OCI-LY1 (cell line): Measurements from ENCODE around the gene ARFGEF2.

Experiments used
- H2AFZ ChIP-seq: fragments of 200-600 bp; sonication (generic), shearing (Covaris generic); 2 replicates; pipeline ENCODE4 v1.6.0; 2014; ENCODE audit warnings: antibody characterized with exemption, mild to moderate bottlenecking, low read length
- H3F3A ChIP-seq: fragments of 200-600 bp; sonication (generic), shearing (Covaris generic); 2 replicates; pipeline ENCODE4 v1.6.0; 2014; ENCODE audit warnings: mild to moderate bottlenecking, antibody characterized with exemption, low read length, moderate library complexity; ENCODE audit not compliant: insufficient read depth
- H3K27ac ChIP-seq: fragments of 200-600 bp; sonication (generic); 2 replicates; pipeline ENCODE4 v1.5.1; 2014; ENCODE audit warnings: low read length, mixed run types, mild to moderate bottlenecking, low read depth; ENCODE audit not compliant: poor library complexity, severe bottlenecking
- H3K27me3 ChIP-seq: fragments of 200-600 bp; sonication (generic); 2 replicates; pipeline ENCODE4 v1.6.0; 2014; ENCODE audit warnings: antibody characterized with exemption, mild to moderate bottlenecking, low read length, moderate library complexity; ENCODE audit not compliant: insufficient read depth
- H3K36me3 ChIP-seq: fragments of 200-600 bp; sonication (generic); 2 replicates; pipeline ENCODE4 v1.6.1; 2014; ENCODE audit warnings: mild to moderate bottlenecking, antibody characterized with exemption, low read length, moderate library complexity, mixed read lengths; ENCODE audit not compliant: insufficient read depth
- H3K4me1 ChIP-seq: fragments of 200-600 bp; sonication (generic); 2 replicates; pipeline ENCODE4 v1.5.1; 2014; ENCODE audit warnings: mild to moderate bottlenecking, low read length, moderate library complexity; ENCODE audit not compliant: insufficient read depth, severe bottlenecking
- H3K4me2 ChIP-seq: fragments of 200-600 bp; sonication (generic), shearing (Covaris generic); 2 replicates; pipeline ENCODE4 v1.6.1; 2014; ENCODE audit warnings: low read length
- H3K4me3 ChIP-seq: fragments of 200-600 bp; sonication (generic); 2 replicates; pipeline ENCODE4 v1.5.1; 2014; ENCODE audit warnings: low read length, low read depth, mild to moderate bottlenecking, mixed read lengths; ENCODE audit not compliant: poor library complexity, severe bottlenecking
- H3K79me2 ChIP-seq: fragments of 200-600 bp; shearing (Covaris generic); 2 replicates; pipeline ENCODE4 v1.6.1; 2016; ENCODE audit warnings: mixed run types, low read length, mixed read lengths; ENCODE audit not compliant: insufficient read depth
- H3K9ac ChIP-seq: fragments of 200-600 bp; sonication (generic), shearing (Covaris generic); 2 replicates; pipeline ENCODE4 v1.6.1; 2014; ENCODE audit warnings: mild to moderate bottlenecking, low read length, mixed read lengths
- H3K9me2 ChIP-seq: fragments of 200-600 bp; sonication (generic), shearing (Covaris generic); 2 replicates; pipeline ENCODE4 v1.6.1; 2014; ENCODE audit warnings: low read depth, mild to moderate bottlenecking, low read length, mixed read lengths
- H3K9me3 ChIP-seq: fragments of 200-600 bp; shearing (Covaris generic); 2 replicates; pipeline ENCODE4 v1.6.1; 2014; ENCODE audit warnings: low read length, mixed read lengths
- H4K20me1 ChIP-seq: fragments of 200-600 bp; sonication (generic), shearing (Covaris generic); 2 replicates; pipeline ENCODE4 v1.6.0; 2016; ENCODE audit warnings: mild to moderate bottlenecking, low read length; ENCODE audit not compliant: insufficient read depth
- EZH2 ChIP-seq: fragments of 200-600 bp; sonication (generic), shearing (Covaris generic); IDR thresholded peaks from 2 replicates; pipeline ENCODE4 v1.8.0; 2017; ENCODE audit warnings: borderline replicate concordance, mixed run types, mild to moderate bottlenecking, antibody characterized with exemption, low read length, moderate library complexity, mixed read lengths
- TF ChIP-seq, protein P1 (sequence below): fragments of 200-600 bp; sonication (generic), shearing (Covaris generic); IDR thresholded peaks from 2 replicates; pipeline ENCODE4 v1.5.1; 2017; ENCODE audit warnings: mild to moderate bottlenecking, antibody characterized with exemption, low read length, moderate library complexity, mixed read lengths

Gene ARFGEF2

DNA sequence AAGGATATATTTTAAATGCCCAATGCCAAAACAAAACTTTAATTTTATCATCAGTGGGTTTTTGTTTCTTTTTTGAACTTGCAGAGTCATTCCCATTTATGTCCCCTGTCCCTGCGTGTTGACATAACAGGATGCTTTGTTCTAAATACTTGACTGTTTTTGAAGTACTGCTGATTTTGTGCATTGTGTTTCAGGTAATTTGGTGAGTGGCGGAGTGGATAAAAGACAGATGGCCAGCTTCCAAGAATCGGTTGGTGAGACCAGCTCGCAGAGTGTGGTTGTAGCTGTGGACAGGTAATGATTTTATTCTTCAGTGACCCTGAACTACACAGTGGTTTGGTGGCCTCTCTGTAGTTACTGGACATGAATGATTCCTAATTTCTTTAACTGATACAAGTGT lies 74.1 kb downstream of the ARFGEF2 start:
- Histone ChIP-seq H4K20me1 (no peaks in the 10 kb centered on the region), H3K79me2 (no peaks in the 10 kb centered on the region), H3K9ac (no peak overlapping the region), H3K27ac (no peak overlapping the region), H3K9me3 (no peaks in the 10 kb centered on the region), H3K4me2 (no peak overlapping the region), H2AFZ (no peak overlapping the region), H3F3A (no peaks in the 10 kb centered on the region), H3K4me1 (no peaks in the 10 kb centered on the region), H3K4me3 (no peak overlapping the region), H3K27me3 (no peaks in the 10 kb centered on the region), H3K9me2 (no peaks in the 10 kb centered on the region), H3K36me3 (peaks cover 89% of the 10 kb centered on the region)
- TF ChIP-seq, protein P1, sequence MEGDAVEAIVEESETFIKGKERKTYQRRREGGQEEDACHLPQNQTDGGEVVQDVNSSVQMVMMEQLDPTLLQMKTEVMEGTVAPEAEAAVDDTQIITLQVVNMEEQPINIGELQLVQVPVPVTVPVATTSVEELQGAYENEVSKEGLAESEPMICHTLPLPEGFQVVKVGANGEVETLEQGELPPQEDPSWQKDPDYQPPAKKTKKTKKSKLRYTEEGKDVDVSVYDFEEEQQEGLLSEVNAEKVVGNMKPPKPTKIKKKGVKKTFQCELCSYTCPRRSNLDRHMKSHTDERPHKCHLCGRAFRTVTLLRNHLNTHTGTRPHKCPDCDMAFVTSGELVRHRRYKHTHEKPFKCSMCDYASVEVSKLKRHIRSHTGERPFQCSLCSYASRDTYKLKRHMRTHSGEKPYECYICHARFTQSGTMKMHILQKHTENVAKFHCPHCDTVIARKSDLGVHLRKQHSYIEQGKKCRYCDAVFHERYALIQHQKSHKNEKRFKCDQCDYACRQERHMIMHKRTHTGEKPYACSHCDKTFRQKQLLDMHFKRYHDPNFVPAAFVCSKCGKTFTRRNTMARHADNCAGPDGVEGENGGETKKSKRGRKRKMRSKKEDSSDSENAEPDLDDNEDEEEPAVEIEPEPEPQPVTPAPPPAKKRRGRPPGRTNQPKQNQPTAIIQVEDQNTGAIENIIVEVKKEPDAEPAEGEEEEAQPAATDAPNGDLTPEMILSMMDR = no peak
- no peak for TF ChIP-seq EZH2

DNA sequence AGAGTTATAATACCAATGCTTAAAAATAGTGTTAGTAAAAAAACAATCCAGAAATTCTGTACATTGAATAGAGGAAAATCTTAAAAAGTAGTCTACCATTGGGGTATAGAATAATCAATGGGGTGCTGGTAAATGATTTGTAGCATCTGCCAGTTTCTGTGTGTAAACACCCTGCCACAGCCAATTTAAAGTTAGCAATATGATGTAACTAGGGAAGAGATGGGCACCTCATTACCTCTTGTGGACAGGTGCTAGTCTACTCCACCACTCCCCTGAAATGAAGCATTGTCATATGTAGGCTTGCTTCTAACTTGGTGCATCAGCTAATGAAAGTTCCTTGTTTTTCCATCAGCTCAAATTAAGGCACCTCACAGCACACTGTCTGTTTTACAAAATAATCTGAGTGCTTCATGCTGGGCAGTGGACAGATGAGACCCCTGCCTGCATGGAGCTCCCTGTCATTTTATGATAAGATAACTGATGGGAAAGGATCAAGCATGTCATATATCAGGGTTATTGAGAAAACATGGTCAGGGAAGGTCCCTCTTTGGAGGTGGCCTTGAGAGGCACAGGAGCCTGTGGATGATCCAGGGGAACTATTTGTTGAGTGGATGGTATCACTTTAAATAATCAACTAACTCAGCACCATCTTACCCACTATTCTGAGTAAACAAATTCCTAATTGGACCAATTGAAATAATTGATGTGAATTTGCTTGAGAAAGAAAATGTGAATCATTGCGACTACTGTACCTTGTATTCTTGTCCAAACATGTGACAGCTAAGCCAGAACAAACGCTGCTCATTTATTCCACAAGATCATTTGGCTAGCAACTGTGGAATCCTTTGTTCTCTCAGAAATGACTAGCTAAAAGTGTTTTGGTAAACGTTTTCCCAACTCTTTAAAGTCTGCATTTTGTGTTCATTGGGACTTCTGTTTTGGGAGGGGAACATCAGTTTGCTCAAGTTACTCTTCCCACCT lies 78.7 kb downstream of the ARFGEF2 start:
- TF ChIP-seq, protein P1 = no peak
- TF ChIP-seq EZH2 = no peak
- Histone ChIP-seq H3K9me2 (no peaks in the 10 kb centered on the region), H3K79me2 (no peaks in the 10 kb centered on the region), H3K4me3 (no peak overlapping the region), H3K4me2 (no peak overlapping the region), H3K9me3 (no peaks in the 10 kb centered on the region), H3K9ac (no peak overlapping the region), H3K4me1 (no peaks in the 10 kb centered on the region), H4K20me1 (no peaks in the 10 kb centered on the region), H3K27ac (no peak overlapping the region), H3K36me3 (peaks cover 58% of the 10 kb centered on the region), H2AFZ (no peak overlapping the region), H3K27me3 (no peaks in the 10 kb centered on the region), H3F3A (no peaks in the 10 kb centered on the region)

DNA sequence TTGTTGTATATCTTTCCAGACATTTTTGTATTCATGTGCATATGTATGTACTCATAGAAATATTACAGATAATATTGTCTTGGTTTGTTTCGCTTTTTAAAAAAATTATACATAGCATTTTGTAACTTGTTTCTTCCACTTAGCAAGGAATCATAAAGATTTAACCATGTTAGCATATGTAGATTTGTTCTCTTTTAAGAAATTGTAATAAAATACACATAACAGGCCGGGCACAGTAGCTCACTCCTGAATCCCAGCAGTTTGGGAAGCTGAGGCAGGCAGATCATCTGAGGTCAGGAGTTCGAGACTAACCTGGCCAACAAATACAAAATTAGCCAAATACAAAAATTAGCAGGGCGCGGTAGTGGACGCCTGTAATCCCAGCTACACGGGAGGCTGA lies 80.2 kb downstream of the ARFGEF2 start:
- no peak overlapping the region for H2AFZ ChIP-seq
- H3K4me3 ChIP-seq = no peak overlapping the region
- no peaks in the 10 kb centered on the region for H3K79me2 ChIP-seq
- no peaks in the 10 kb centered on the region for H4K20me1 ChIP-seq
- no peak overlapping the region for H3K9ac ChIP-seq
- H3K36me3 ChIP-seq = peaks cover 49% of the 10 kb centered on the region
- no peak overlapping the region for H3K4me2 ChIP-seq
- H3K27ac ChIP-seq = no peak overlapping the region
- no peaks in the 10 kb centered on the region for H3K9me3 ChIP-seq
- no peaks in the 10 kb centered on the region for H3K9me2 ChIP-seq
- no peak for TF ChIP-seq EZH2
- TF ChIP-seq, protein P1 = no peak
- H3K27me3 ChIP-seq = no peaks in the 10 kb centered on the region
- no peaks in the 10 kb centered on the region for H3K4me1 ChIP-seq
- no peaks in the 10 kb centered on the region for H3F3A ChIP-seq
